HG03342 (cell line): ENCODE measurements around the gene ALOX5.
"Not testable (repeated sequence)": the region's sequence is repeated elsewhere in the genome, so short reads cannot be mapped to it uniquely, and the experiment has no call there.

Experiments used
- ATAC-seq: cut with Tn5 transposase; IDR thresholded peaks from one replicate; pipeline ENCODE4 v1.9.1; 2021; ENCODE audit warnings: mild to moderate bottlenecking, moderate library complexity; ENCODE audit not compliant: unreplicated experiment

Gene ALOX5

GRCh38 chr10:45461034-45461433 is 87.0 kb downstream of the ALOX5 start:
- ATAC-seq = peak; percentile 62

DNA sequence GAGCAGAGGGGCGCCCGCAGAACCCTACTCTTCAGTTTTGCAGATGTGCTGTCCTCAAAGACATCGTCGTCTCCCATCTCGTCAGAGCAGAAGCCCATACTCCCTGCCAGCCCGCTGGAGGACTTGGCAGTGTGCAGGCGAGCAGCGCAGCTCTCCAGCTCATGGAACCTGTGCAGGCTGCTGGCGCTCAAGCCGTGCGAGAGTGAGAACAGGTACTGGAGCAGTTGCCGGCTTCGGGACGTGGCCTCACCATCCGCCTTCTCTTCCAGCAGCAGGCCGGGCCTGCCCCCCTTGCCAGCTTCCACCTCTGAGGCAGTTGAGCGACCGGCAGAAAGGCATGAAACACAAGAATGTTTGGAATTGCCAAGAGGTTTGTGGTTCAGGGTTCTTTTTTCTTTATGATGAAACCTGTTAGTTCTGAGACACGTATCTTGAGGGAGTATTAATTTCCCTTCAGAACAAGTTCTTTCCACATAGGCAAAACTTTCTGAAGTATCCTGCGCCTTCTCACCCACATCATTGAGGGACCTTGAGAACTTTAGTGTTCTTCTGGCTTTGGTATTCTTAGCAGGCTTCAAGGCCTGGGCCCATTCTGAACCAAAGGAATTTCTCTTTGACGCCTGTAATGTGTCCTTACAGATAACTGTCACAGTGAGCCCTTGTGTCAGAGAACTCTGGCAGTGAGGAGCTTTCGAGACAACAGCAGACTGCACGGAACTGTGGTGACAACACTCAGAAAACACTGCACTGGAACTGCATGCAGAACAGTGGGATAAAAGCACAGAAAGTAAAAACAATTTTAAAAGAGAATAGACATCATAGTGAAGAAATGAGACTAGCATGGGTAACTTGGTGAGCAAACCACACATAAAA is 89.5 kb downstream of the ALOX5 start:
- ATAC-seq = no peak

GRCh38 chr10:45464958-45465567 is 91.0 kb downstream of the ALOX5 start:
- ATAC-seq = peak; percentile 49

DNA sequence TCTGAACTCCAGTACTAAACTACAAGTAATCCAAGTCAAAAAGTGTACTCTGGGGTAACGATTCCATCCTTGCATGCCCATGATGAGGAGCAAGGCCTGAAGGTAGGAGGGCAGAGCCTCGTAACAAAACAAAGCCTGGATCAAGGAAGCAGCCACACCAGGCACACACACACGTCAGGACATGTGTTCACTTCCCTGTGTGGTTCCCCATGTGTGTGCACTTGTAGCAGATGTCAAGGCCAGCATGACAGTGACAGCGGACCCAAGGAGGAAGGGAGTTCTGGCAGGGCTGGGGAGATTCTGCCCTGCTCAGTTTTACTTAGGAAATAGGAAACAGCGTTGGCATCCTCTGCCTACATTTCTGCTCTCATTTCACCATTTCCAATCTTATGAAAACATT is 92.8 kb downstream of the ALOX5 start:
- no peak for ATAC-seq

- ATAC-seq = no peak
Measured at GRCh38 chr10:45468079-45468478, 94.1 kb downstream of the ALOX5 start.

- ATAC-seq = no peak
Measured at GRCh38 chr10:45470098-45471012, 96.3 kb downstream of the ALOX5 start.

DNA sequence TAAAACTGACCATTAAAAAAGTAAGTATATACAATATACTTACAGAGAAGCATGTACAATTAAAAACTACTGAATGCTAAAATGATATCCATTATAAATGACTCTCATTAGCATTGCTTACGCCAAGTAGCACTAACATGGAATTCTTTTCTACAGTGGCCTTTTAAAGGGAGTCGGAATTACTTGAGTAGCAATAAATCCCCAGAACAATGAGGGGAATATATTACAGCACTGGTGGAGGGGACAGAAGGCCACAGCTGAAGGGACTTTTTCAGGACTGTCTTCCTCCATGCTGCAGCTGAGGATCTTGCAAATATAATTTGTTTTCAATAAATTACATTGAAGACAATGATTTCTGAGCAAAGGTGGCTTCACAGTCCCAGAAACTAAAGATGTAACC is 97.0 kb downstream of the ALOX5 start:
- ATAC-seq = no peak

DNA sequence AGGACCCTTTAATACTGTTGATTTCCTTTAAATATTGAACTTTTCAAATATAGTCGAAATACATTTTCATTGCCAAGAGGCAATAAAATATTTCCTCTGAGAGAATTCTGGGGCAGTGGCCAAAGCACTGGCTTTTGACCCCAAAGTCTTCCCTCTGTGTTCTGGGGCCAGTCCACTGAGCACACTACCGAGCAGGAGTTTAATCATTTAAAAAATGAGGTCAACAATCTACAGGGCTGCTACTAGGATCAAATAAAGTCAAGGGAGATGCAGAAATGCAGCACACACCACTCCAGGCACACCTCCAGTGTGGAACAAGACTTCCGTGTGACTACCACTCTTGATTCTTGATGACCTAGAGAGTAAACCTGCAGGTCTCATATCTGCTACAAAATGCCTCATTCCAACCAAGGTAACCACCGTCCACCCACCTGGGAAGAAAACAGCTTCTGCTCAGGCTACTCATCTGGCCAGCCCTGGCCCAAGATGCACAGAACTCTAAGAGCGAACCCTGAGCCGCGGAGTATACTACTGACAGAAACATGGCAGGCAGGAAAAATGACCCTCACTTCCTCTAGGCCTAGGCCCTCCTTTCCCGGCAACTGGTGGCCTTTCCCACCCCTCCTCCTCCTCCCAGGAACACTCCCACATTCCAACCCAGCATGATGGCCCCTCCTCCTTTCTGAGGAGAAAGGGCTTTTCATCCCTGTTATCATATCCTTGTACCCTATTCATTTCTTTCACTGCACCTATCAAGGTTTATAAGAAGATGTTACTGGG is 97.7 kb downstream of the ALOX5 start:
- ATAC-seq = no peak

DNA sequence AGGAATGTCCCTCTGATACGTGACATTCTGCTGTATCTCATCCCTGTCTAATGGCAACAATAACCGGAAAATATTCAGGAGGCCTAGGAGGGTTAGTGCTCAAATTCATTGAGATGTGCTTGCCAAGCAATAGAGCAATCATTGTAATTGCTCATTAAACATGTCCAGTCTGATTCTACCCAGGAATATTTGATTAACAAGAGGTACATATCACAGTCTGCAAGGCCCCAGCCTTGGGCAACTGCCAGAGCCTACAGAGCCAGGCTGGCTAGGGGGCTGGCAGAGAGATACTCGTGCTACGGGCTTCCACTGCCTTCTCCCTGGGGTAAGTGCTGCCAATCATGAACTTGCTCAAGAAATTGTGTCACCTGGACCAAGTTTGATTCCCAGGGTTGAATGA is 99.1 kb downstream of the ALOX5 start:
- no peak for ATAC-seq

- no peak for ATAC-seq
Measured at GRCh38 chr10:45476559-45476958, 102.5 kb downstream of the ALOX5 start.

DNA sequence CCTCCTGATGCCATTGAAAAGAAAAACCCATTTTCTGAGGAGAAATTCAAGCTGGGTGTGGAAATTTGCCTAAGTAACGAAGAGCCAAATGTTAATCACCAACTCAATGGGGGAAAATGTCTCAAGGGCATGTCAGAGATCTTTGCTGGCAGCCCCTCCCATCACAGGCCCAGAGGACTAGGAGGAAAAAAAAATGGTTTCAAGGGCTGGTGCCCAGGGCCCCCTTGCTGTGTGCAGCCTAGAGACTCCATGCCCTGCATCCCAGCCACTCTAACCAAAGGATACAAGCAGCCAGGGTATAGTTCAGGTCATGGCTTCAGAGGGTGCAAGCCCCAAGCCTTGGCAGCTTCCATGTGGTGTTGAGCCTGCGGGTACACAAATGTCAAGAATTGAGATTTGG is 106.3 kb downstream of the ALOX5 start:
- no peak for ATAC-seq

- not testable (repeated sequence) for ATAC-seq
Measured at GRCh38 chr10:45481100-45481499, 107.1 kb downstream of the ALOX5 start.

- ATAC-seq = no peak
Measured at GRCh38 chr10:45483002-45483401, 109.0 kb downstream of the ALOX5 start.

GRCh38 chr10:45487735-45488134 is 113.7 kb downstream of the ALOX5 start:
- ATAC-seq = no peak

DNA sequence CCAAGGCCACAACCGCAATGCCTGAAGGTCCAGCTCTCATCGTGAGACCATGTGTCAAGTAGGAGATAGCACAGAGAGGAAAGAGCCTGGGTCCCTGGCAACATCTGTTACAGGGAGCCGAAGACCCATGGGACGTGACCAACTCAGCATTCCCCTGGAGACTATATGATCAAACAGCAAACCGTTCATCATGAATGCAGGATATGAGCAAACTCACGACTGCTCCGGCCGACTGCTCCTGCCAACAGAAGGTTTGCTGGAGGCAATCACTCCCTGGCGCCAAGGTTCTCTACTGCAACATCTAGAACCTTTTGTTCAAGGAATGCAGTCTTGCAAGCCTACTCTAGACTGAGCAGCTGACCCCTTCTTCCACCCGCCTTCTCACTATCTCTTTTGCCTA is 114.3 kb downstream of the ALOX5 start:
- no peak for ATAC-seq

DNA sequence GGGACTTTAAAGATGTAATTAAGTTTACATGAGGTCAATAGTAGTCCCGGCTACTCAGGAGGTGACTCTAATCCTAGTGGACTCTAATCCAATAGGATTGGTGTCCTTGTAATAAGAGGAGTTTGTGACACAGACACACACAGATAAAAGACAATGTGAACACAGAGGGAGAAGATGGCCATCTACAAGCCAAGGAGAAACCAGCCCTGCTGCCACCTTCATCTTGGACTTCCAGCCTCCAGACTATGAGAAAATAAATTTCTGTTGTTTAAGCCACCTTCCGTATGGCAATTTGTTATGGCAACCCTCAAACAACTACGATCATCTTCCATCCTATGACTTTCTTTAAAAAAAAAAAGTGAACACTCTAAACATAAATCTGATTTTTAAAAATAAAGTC is 116.3 kb downstream of the ALOX5 start:
- no peak for ATAC-seq

- no peak for ATAC-seq
Measured at GRCh38 chr10:45491061-45491460, 117.0 kb downstream of the ALOX5 start.
